ENCODE results near the gene PCDHGA5.
"Not testable (repeated sequence)": the region's sequence is repeated elsewhere in the genome, so short reads cannot be mapped to it uniquely, and the experiment has no call there.

The PCDHGA5 gene

DNA sequence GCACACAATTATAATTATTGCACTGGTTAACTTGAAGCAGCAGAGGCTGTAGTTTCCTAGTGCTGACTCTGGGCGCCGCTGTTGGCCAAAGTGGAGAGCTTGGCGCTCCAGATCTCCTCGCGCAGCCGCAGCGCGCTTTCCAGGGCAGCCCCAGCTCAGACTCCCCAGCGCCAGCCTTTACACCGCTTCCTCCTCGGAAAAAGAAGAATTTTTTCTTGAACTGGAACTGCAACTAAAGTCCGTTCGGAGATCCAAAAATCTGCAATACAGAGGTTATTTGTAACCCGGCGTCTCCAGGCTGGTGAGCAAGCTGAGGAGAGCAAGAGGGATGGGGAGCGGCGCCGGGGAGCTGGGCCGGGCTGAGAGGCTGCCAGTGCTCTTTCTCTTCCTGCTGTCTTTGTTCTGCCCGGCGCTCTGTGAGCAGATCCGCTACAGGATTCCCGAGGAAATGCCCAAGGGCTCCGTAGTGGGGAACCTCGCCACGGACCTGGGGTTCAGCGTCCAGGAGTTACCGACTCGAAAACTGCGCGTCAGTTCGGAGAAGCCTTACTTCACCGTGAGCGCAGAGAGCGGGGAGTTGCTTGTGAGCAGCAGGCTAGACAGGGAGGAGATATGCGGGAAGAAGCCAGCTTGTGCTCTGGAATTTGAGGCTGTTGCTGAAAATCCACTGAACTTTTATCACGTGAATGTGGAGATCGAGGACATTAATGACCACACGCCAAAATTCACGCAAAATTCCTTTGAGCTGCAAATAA, 23.8 kb downstream of the PCDHGA5 start, which contains the start of gene PCDHGB4:
Gene PCDHGB4 (plus strand): TSS at position 142 of the 755 bp plus-strand sequence. CDS start 187 bp downstream, at position 329.
- peak; percentile 62 for DNase-seq (ENCODE audit: low spot score)

DNA sequence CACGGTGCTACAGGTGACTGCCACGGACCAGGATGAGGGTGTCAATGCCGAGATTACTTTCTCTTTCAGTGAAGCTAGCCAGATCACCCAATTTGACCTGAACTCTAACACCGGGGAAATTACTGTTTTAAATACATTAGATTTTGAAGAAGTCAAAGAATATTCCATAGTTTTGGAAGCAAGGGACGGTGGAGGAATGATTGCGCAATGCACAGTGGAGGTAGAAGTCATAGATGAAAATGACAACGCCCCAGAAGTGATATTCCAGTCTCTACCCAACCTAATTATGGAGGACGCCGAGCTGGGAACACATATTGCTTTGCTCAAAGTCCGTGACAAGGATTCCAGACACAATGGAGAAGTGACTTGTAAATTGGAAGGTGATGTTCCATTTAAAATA, 24.7 kb downstream of the PCDHGA5 start:
- DNase-seq (ENCODE audit: low spot score): no peak

DNA sequence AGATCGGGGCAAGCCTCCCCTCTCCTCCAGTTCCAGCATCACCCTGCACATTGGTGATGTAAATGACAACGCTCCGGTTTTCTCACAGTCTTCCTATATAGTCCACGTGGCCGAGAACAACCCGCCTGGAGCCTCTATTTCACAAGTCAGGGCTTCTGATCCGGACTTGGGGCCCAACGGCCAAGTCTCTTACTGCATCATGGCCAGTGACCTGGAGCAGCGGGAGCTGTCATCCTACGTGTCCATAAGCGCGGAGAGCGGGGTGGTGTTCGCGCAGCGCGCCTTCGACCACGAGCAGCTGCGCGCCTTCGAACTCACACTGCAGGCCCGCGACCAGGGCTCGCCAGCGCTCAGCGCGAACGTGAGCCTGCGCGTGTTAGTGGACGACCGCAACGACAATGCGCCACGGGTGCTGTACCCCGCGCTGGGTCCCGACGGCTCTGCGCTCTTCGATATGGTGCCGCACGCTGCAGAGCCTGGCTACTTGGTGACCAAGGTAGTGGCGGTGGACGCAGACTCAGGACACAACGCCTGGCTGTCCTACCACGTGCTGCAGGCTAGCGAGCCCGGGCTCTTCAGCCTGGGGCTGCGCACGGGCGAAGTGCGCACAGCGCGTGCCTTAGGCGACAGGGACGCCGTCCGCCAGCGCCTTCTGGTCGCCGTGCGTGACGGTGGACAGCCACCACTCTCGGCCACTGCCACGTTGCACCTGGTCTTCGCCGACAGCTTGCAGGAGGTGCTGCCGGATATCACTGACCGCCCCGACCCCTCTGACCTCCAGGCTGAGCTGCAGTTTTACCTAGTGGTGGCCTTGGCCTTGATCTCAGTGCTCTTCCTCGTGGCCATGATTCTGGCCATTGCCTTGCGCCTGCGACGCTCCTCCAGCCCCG, 25.4 kb downstream of the PCDHGA5 start:
- DNase-seq (ENCODE audit: low spot score): no peak

DNA sequence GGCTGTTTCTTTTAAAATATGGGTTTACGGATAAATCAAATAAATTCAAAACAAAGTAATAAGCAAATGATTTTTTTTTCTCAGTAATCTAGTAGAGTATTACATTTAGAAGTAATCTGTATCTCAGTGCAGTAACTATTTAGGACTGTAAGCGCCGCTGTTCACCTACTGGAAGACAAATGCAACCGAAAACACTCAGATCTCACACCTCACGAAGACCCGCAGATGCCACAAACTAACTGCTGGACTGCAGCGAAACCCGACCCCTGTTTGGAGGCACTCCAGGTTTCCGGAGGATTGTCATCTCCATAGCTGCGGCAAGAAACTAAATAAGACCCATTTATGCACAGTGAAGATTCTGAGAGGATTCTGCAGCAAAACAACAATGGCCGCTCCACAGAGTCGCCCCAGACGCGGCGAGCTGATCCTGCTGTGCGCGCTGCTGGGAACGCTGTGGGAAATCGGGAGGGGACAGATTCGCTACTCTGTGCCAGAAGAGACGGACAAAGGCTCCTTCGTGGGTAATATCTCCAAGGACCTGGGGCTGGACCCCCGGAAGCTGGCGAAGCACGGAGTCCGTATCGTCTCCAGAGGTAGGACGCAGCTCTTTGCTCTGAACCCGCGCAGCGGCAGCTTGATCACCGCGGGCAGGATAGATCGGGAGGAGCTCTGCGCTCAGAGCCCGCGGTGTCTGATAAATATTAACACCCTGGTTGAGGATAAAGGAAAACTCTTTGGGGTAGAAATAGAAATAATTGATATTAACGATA, 28.7 kb downstream of the PCDHGA5 start, which contains the start of gene PCDHGA8:
Gene PCDHGA8 (plus strand): TSS at position 205 of the 770 bp plus-strand sequence. CDS start 181 bp downstream, at position 386.
- DNase-seq (ENCODE audit: low spot score): no peak

DNA sequence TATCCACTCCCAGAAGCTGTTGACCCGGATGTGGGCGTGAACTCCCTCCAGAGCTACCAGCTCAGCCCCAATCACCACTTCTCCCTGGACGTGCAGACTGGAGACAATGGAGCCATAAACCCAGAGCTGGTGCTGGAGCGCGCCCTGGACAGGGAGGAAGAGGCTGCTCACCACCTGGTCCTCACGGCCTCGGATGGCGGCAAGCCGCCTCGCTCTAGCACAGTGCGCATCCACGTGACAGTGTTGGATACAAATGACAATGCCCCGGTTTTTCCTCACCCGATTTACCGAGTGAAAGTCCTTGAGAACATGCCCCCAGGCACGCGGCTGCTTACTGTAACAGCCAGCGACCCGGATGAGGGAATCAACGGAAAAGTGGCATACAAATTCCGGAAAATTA, 29.3 kb downstream of the PCDHGA5 start:
- DNase-seq (ENCODE audit: low spot score): no peak

DNA sequence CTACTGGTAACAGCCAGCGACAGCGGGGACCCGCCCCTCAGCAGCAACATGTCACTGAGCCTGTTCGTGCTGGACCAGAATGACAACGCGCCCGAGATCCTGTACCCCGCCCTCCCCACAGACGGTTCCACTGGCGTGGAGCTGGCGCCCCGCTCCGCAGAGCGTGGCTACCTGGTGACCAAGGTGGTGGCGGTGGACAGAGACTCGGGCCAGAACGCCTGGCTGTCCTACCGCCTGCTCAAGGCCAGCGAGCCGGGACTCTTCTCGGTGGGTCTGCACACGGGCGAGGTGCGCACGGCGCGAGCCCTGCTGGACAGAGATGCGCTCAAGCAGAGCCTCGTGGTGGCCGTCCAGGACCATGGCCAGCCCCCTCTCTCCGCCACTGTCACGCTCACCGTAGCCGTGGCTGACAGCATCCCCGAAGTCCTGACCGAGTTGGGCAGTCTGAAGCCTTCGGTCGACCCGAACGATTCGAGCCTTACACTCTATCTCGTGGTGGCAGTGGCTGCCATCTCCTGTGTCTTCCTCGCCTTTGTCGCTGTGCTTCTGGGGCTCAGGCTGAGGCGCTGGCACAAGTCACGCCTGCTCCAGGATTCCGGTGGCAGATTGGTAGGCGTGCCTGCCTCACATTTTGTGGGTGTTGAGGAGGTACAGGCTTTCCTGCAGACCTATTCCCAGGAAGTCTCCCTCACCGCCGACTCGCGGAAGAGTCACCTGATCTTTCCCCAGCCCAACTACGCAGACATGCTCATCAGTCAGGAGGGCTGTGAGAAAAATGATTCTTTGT, 30.6 kb downstream of the PCDHGA5 start:
- DNase-seq (ENCODE audit: low spot score): not testable (repeated sequence)

DNA sequence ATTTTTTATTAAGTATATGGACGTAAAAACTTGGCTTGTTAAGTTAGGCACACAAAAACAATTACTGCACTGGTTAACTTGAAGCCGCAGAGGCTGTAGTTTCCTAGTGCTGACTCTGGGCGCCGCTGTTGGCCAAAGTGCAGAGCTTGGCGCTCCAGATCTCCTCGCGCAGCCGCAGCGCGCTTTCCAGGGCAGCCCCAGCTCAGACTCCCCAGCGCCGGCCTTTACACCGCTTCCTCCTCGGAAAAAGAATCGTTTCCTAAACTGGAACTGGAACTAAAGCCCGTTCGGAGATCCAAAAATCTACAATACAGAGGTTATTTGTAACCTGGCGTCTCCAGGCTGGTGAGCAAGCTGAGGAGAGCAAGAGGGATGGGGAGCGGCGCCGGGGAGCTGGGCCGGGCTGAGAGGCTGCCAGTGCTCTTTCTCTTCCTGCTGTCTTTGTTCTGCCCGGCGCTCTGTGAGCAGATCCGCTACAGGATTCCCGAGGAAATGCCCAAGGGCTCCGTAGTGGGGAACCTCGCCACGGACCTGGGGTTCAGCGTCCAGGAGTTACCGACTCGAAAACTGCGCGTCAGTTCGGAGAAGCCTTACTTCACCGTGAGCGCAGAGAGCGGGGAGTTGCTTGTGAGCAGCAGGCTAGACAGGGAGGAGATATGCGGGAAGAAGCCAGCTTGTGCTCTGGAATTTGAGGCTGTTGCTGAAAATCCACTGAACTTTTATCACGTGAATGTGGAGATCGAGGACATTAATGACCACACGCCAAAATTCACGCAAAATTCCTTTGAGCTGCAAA, 34.0 kb downstream of the PCDHGA5 start, which contains the start of gene PCDHGB5:
Gene PCDHGB5 (plus strand): TSS at position 192 of the 796 bp plus-strand sequence. CDS start 181 bp downstream, at position 373.
- DNase-seq (ENCODE audit: low spot score): peak; percentile 46

DNA sequence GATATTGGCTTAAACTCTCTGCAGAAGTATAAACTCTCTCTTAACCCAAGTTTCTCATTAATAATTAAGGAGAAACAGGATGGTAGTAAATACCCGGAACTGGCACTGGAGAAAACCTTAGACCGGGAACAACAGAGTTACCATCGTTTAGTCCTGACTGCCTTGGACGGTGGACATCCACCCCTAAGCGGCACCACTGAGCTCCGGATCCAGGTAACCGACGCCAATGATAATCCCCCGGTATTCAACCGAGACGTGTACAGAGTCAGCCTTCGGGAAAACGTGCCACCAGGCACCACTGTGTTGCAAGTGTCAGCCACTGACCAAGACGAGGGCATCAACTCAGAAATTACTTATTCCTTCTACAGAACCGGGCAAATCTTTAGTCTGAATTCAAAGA, 34.6 kb downstream of the PCDHGA5 start:
- no peak for DNase-seq (ENCODE audit: low spot score)

DNA sequence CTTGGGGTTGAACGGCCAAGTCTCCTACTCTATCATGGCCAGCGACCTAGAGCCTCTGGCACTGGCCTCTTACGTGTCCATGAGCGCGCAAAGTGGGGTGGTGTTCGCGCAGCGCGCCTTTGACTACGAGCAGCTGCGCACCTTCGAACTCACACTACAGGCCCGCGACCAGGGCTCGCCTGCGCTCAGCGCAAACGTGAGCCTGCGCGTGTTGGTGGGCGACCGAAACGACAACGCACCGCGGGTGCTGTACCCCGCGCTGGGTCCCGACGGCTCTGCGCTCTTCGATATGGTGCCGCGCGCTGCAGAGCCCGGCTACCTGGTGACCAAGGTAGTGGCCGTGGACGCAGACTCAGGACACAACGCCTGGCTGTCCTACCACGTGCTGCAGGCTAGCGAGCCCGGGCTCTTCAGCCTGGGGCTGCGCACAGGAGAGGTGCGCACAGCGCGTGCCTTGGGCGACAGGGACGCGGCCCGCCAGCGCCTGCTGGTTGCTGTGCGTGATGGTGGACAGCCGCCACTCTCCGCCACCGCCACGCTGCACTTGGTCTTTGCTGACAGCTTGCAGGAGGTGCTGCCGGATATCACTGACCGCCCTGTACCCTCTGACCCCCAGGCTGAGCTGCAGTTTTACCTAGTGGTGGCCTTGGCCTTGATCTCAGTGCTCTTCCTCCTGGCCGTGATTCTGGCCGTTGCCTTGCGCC, 35.7 kb downstream of the PCDHGA5 start:
- no peak for DNase-seq (ENCODE audit: low spot score)

DNA sequence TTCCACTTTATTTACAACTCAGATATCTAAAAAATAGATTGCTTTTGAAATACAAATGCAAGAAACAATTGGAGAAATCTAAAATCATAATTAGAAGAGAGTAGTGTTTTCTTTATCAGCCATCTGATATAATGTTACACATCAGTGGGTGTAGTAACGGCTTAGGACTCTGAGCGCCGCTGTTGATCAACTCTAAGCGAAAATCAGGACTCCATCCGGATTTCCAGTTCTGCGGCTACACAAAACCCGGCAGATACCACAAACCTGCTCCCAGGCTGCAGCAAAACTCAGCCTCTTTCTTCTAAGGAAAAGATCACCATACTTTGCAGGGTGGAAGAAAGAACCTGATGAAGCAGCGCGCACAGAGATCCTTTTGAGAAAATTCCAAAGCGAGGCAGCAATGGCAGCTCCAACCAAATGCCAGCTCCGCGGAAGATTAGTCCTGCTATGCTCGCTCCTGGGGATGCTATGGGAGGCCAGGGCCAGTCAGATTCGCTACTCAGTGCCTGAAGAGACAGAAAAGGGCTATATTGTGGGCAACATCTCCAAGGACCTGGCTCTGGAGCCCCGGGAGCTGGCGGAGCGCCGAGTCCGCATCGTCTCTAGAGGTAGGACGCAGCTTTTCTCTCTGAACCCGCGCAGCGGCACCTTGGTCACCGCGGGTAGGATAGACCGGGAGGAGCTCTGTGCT, 38.7 kb downstream of the PCDHGA5 start, which contains the start of gene PCDHGA9:
Gene PCDHGA9 (plus strand): TSS at position 226 of the 691 bp plus-strand sequence. CDS start 175 bp downstream, at position 401.
- peak; percentile 42 for DNase-seq (ENCODE audit: low spot score)

DNA sequence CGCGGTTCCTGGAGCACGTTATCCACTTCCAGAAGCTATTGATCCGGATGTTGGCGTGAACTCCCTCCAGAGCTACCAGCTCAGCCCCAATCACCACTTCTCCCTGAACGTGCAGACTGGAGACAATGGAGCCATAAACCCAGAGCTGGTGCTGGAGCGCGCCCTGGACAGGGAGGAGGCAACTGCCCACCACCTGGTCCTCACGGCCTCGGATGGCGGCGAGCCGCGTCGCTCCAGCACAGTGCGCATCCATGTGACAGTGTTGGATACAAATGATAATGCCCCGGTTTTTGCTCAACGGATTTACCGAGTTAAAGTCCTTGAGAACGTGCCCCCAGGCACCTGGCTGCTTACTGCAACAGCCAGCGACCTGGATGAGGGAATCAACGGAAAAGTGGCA, 39.4 kb downstream of the PCDHGA5 start:
- no peak for DNase-seq (ENCODE audit: low spot score)

DNA sequence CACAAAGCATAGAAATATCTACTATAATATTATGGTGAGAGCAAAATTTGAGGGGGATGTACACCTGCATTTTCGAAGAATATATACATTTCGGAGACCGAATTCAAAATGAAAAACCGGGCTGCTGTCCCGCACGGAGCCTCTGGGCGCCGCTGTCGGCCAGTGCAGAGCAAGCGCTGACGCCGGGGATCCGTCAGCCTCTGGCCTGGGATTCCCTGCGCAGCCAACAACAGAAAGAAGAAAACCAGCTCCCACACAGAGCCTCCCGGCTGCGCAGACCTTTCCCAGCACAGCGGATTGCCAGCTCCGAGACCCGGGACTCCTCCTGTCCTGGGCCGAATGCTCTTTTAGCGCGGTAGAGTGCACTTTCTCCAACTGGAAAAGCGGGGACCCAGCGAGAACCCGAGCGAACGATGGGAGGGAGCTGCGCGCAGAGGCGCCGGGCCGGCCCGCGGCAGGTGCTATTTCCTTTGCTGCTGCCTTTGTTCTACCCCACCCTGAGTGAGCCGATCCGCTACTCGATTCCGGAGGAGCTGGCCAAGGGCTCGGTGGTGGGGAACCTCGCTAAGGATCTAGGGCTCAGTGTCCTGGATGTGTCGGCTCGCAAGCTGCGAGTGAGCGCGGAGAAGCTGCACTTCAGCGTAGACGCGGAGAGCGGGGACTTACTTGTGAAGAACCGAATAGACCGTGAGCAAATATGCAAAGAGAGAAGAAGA, 44.0 kb downstream of the PCDHGA5 start, which contains the start of gene PCDHGB6:
Gene PCDHGB6 (plus strand): TSS at position 232 of the 716 bp plus-strand sequence. CDS start 182 bp downstream, at position 414.
- peak; percentile 57 for DNase-seq (ENCODE audit: low spot score)

DNA sequence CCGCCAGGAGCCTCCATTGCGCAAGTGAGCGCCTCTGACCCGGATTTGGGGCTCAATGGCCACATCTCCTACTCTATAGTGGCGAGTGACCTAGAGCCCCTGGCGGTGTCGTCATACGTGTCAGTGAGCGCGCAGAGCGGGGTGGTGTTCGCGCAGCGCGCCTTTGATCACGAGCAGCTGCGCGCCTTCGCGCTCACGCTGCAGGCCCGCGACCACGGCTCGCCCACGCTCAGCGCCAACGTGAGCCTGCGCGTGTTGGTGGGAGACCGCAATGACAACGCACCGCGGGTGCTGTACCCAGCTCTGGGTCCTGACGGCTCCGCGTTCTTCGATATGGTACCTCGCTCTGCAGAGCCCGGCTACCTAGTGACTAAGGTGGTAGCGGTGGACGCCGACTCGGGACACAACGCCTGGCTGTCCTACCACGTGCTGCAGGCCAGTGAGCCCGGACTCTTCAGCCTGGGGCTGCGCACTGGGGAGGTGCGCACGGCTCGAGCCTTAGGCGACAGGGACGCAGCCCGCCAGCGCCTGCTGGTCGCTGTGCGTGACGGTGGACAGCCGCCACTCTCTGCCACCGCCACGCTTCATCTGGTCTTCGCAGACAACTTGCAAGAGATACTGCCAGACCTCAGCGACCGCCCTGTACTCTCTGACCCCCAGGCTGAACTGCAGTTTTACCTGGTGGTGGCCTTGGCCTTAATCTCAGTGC, 45.8 kb downstream of the PCDHGA5 start:
- DNase-seq (ENCODE audit: low spot score): no peak

DNA sequence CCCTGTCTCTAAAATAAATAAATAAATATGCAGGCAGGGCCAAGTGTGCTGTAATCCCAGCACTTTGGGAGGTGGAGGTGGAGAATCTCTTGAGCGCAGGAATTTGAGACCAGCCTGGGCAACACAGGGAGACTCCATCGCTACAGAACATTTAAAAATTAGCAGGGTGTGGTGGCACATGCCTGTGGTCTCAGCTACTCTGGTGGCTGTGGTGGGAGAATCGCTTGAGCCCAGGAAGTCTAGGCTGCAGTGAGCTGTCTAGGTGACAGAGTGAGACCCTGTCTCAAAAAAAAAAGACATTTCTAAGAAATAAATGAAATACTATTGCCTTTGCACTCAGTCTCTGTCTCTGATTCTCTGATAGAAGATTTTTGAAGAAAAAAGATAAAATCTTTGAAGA, 47.6 kb downstream of the PCDHGA5 start:
- DNase-seq (ENCODE audit: low spot score): no peak

DNA sequence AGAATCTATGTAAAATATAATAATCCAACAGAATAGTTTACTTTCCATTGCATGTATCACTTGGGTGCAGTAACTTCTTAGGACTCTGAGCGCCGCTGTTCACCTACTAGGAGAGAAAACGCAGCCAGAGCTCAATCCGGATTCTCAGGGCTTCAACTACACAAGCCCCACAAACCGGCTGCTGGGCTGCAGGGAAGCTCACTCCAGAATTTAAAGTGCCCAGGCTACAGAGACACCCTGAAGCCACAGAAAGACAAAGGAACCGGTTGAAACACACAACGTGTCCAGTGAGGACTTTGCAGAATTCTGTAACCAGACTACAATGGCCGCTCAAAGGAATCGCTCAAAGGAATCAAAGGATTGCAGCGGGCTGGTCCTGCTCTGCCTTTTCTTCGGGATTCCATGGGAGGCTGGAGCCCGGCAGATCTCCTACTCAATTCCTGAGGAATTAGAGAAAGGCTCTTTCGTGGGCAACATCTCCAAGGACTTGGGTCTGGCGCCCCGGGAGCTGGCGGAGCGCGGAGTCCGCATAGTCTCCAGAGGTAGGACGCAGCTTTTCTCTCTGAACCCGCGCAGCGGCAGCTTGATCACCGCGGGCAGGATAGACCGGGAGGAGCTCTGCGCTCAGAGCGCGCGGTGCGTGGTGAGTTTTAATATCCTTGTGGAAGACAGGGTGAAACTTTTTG, 49.0 kb downstream of the PCDHGA5 start, which contains the start of gene PCDHGA10:
Gene PCDHGA10 (plus strand): TSS at position 134 of the 686 bp plus-strand sequence. CDS start 189 bp downstream, at position 323.
- DNase-seq (ENCODE audit: low spot score): peak; percentile 78

DNA sequence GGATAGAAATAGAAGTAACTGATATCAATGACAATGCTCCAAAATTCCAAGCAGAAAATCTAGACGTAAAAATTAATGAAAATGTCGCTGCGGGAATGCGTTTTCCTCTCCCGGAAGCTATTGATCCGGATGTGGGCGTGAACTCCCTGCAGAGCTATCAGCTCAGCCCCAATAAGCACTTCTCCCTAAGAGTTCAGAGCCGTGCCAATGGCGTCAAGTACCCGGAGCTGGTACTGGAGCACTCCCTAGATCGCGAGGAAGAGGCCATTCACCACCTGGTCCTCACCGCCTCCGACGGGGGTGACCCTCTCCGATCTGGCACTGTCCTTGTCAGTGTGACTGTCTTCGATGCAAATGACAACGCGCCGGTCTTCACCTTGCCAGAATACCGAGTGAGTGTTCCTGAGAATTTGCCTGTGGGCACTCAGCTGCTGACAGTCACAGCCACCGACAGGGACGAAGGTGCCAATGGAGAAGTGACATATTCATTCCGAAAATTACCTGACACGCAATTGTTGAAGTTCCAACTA, 49.6 kb downstream of the PCDHGA5 start:
- DNase-seq (ENCODE audit: low spot score): no peak

Measured in AG20443 (cell line).